GM19372 (cell line): ENCODE results near the gene AP2M1.
"Not testable (repeated sequence)": the region's sequence is repeated elsewhere in the genome, so short reads cannot be mapped to it uniquely, and the experiment has no call there.

Experiments
- ATAC-seq: cut with Tn5 transposase; IDR thresholded peaks from one replicate; pipeline ENCODE4 v1.9.1; 2021; ENCODE audit warnings: mild to moderate bottlenecking, low read depth, moderate library complexity; ENCODE audit not compliant: unreplicated experiment

AP2M1 gene

GRCh38 chr3:184155644-184156521 lies 18.8 kb upstream of the AP2M1 start:
- ATAC-seq = peak; percentile 23

- no peak for ATAC-seq
These were observed 18.1 kb upstream of the AP2M1 start for GRCh38 chr3:184156522-184156955.

- ATAC-seq = no peak
These were observed 17.4 kb upstream of the AP2M1 start for GRCh38 chr3:184157206-184157605.

- ATAC-seq = no peak
These were observed 16.3 kb upstream of the AP2M1 start for GRCh38 chr3:184158404-184158803.

GRCh38 chr3:184160456-184160855 lies 14.2 kb upstream of the AP2M1 start:
- ATAC-seq = no peak

- ATAC-seq = not testable (repeated sequence)
These were observed 12.0 kb upstream of the AP2M1 start for GRCh38 chr3:184162571-184163070.

GRCh38 chr3:184164648-184165330 lies 9.9 kb upstream of the AP2M1 start:
- no peak for ATAC-seq

GRCh38 chr3:184165543-184165942 lies 9.1 kb upstream of the AP2M1 start:
- no peak for ATAC-seq

GRCh38 chr3:184166671-184167070 lies 8.0 kb upstream of the AP2M1 start:
- no peak for ATAC-seq

- no peak for ATAC-seq
These were observed 6.9 kb upstream of the AP2M1 start for GRCh38 chr3:184167786-184168185.

- no peak for ATAC-seq
These were observed 6.1 kb upstream of the AP2M1 start for GRCh38 chr3:184168363-184169120.

GRCh38 chr3:184169896-184170875 lies 4.5 kb upstream of the AP2M1 start:
- no peak for ATAC-seq

- no peak for ATAC-seq
These were observed 3.1 kb upstream of the AP2M1 start for GRCh38 chr3:184171562-184171961.

GRCh38 chr3:184172681-184173373 lies 1.8 kb upstream of the AP2M1 start:
- no peak for ATAC-seq

- ATAC-seq = no peak
These were observed 1.3 kb upstream of the AP2M1 start for GRCh38 chr3:184173374-184173722.

- no peak for ATAC-seq
These were observed 390 bp upstream of the AP2M1 start for GRCh38 chr3:184174284-184174645.

GRCh38 chr3:184175506-184175905 lies 851 bp downstream of the AP2M1 start:
- no peak for ATAC-seq

GRCh38 chr3:184175981-184176376 lies 1.3 kb downstream of the AP2M1 start:
- no peak for ATAC-seq
